Cardiac septum (tissue), 1 donor: ENCODE measurements around the gene IGFLR1. TPM values are rescaled to one million over a fixed set of nuclear protein-coding genes. Genes with fewer than 3 reads are reported as not detected.
"Not testable (repeated sequence)": the region's sequence is repeated elsewhere in the genome, so short reads cannot be mapped to it uniquely, and the experiment has no call there.

Experiments
- DNase-seq: peaks from one replicate; pipeline ENCODE4 v3.0.0-alpha.2; 2020; ENCODE audit warnings: low spot score
- intact Hi-C: fragments of 100-400 bp; cut with DNase I; formaldehyde crosslinking; loops from one replicate; pipeline ENCODE4 v1.14.0; 2022
- total RNA-seq: library from RNA; stranded (reverse); fragmentation: NEBNext Ultra II Directional; extraction: Animal tissue kit (Norgen Biotek cat#: 25700); gene quantifications from one replicate; pipeline ENCODE4 v1.2.1, GENCODE V29; 2021
- donor health status: DM: no; HTN: no; CAD: no.

Gene IGFLR1
- total RNA-seq, 1 donor from 2014 or later: 4.2 TPM

GRCh38 chr19:35693422-35693821 lies 48.8 kb downstream of the IGFLR1 start:
- no peak for DNase-seq
- intact Hi-C loops: loop anchor here (1.0 to 5.0 kb wide), 2 partner anchors 23 to 146 kb away; partner anchors contain the start of gene TMEM147

DNA sequence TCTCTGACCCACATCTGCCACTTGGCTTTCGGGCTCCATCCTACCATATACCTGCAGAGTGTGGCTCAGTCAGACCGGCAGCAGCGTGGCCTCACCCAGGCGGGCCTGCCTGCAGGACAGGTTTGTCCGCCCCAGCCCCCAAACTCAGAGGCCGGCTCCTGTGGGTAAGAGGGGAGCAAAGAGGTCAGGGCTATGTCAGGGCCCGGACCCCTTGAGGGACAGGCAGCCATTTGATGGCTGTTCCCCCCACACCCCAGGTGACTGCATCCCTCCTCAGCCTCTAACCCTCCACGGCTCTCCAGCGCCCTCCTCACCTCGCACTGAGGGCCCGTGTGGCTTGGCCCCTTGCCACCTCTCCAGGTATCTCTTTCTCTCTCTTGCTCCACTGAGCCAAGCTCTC lies 50.2 kb downstream of the IGFLR1 start:
- no peak for DNase-seq
- intact Hi-C loops: loop anchor here (5.0 kb wide), 1 partner anchor 145 kb away; the partner anchor contains the start of gene TMEM147

GRCh38 chr19:35691106-35691505 lies 51.1 kb downstream of the IGFLR1 start:
- DNase-seq: not testable (repeated sequence)
- intact Hi-C loops: loop anchor here (5.0 kb wide), 1 partner anchor 144 kb away; the partner anchor contains the start of gene TMEM147

DNA sequence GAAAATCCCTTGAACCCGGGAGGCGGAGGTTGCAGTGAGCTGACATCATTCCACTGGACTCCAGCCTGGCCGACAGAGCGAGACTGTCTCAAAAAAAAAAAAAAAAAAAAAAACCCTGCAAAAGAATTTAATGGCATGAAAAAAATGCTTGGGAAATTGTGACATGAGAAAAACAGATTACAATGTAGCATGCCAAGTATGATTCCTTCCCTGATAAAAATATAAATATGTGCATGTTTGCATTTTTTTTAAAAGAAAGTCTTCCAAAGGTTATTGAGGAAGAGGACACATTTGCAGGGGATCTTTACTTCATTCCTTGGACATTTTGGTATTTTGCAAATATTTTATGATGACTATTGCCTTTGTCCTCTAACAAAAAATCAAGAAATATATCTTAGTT lies 52.4 kb downstream of the IGFLR1 start:
- no peak for DNase-seq
- intact Hi-C loops: loop anchor here (5.0 kb wide), 1 partner anchor 143 kb away; the partner anchor contains the start of gene TMEM147

Other genes with a start within 250 kb of the IGFLR1 start
- gene DMKN, start 228.8 kb downstream of the IGFLR1 start, total RNA-seq: 4.2 TPM
- not detected for gene SBSN, start 214.1 kb downstream of the IGFLR1 start, total RNA-seq
- gene GAPDHS, start 209.0 kb downstream of the IGFLR1 start, total RNA-seq: not detected
- gene TMEM147, start 196.8 kb downstream of the IGFLR1 start, total RNA-seq: 64.4 TPM
- gene ATP4A, start 178.8 kb downstream of the IGFLR1 start, total RNA-seq: not detected
- not detected for gene PMIS2, start 156.3 kb downstream of the IGFLR1 start, total RNA-seq
- gene HAUS5, start 129.7 kb downstream of the IGFLR1 start, total RNA-seq: 5.9 TPM
- gene RBM42, start 113.4 kb downstream of the IGFLR1 start, total RNA-seq: 56.2 TPM
- 0.78 TPM for gene ETV2, start 100.7 kb downstream of the IGFLR1 start, total RNA-seq
- 1,054 TPM for gene COX6B1, start 94.1 kb downstream of the IGFLR1 start, total RNA-seq
- not detected for gene UPK1A, start 75.9 kb downstream of the IGFLR1 start, total RNA-seq
- gene ZBTB32, start 37.9 kb downstream of the IGFLR1 start, total RNA-seq: 0.13 TPM
- 19.9 TPM for gene KMT2B, start 24.4 kb downstream of the IGFLR1 start, total RNA-seq
- 24.9 TPM for gene U2AF1L4, start 3.0 kb upstream of the IGFLR1 start, total RNA-seq
- gene PSENEN, start 3.2 kb upstream of the IGFLR1 start, total RNA-seq: 43.2 TPM
- gene LIN37, start 6.1 kb upstream of the IGFLR1 start, total RNA-seq: 9.6 TPM
- gene HSPB6, start 14.6 kb upstream of the IGFLR1 start, total RNA-seq: 863 TPM
- gene PROSER3, start 15.7 kb upstream of the IGFLR1 start, total RNA-seq: 11.7 TPM
- gene ARHGAP33, start 33.1 kb upstream of the IGFLR1 start, total RNA-seq: 8.8 TPM
- gene PRODH2, start 70.4 kb upstream of the IGFLR1 start, total RNA-seq: not detected
- gene NPHS1, start 110.1 kb upstream of the IGFLR1 start, total RNA-seq: not detected
- gene KIRREL2, start 114.5 kb upstream of the IGFLR1 start, total RNA-seq: not detected
- gene APLP1, start 126.1 kb upstream of the IGFLR1 start, total RNA-seq: 39.9 TPM
- 3.1 TPM for gene NFKBID, start 158.1 kb upstream of the IGFLR1 start, total RNA-seq
- gene HCST, start 160.1 kb upstream of the IGFLR1 start, total RNA-seq: 5.4 TPM
- gene TYROBP, start 165.8 kb upstream of the IGFLR1 start, total RNA-seq: 16.9 TPM
- gene LRFN3, start 193.9 kb upstream of the IGFLR1 start, total RNA-seq: 8.8 TPM